T-helper 1 cell treated with Interleukin-12 subunit alpha and Interleukin-12 subunit beta and Interleukin-4 antibody, amounts not matched to agents 30 μg/mL and 1 μg/mL, for 36 hours (primary cell): ENCODE results near the gene ATP6V0A1.
"Not testable (repeated sequence)": the region's sequence is repeated elsewhere in the genome, so short reads cannot be mapped to it uniquely, and the experiment has no call there.

ENCODE experiments used
- H3K27ac Mint-ChIP-seq: one replicate; pipeline ENCODE4 v1.8.0; 2021; ENCODE audit warnings: mild to moderate bottlenecking, mixed read lengths
- H3K27me3 Mint-ChIP-seq: one replicate; pipeline ENCODE4 v1.8.0; 2021; ENCODE audit warnings: low read depth, mixed read lengths
- H3K36me3 Mint-ChIP-seq: one replicate; pipeline ENCODE4 v1.8.0; 2021; ENCODE audit warnings: low read depth, mixed read lengths
- H3K4me1 Mint-ChIP-seq: one replicate; pipeline ENCODE4 v1.8.0; 2021; ENCODE audit warnings: low read depth, mixed read lengths
- H3K4me3 Mint-ChIP-seq: one replicate; pipeline ENCODE4 v1.8.0; 2021; ENCODE audit warnings: mild to moderate bottlenecking, moderate library complexity, mixed read lengths
- H3K9me3 Mint-ChIP-seq: one replicate; pipeline ENCODE4 v1.8.0; 2021; ENCODE audit warnings: mixed read lengths

Gene ATP6V0A1

GRCh38 chr17:42544874-42545283 lies 86.2 kb downstream of the ATP6V0A1 start:
- Mint-ChIP-seq H3K27me3 (no peaks in the 10 kb centered on the region), H3K36me3 (peaks cover 8% of the 10 kb centered on the region), H3K4me3 (no peak overlapping the region), H3K9me3 (no peaks in the 10 kb centered on the region), H3K4me1 (peaks cover 26% of the 10 kb centered on the region), H3K27ac (no peak overlapping the region)

GRCh38 chr17:42545755-42546505 lies 87.3 kb downstream of the ATP6V0A1 start:
- H3K27ac Mint-ChIP-seq, H3K36me3 Mint-ChIP-seq, H3K27me3 Mint-ChIP-seq, H3K4me3 Mint-ChIP-seq, H3K9me3 Mint-ChIP-seq: not testable (repeated sequence)
- peaks cover 21% of the 10 kb centered on the region for H3K4me1 Mint-ChIP-seq

- peaks cover 3% of the 10 kb centered on the region for H3K36me3 Mint-ChIP-seq
- H3K27me3 Mint-ChIP-seq: no peaks in the 10 kb centered on the region
- H3K4me1 Mint-ChIP-seq: peaks cover 12% of the 10 kb centered on the region
- no peak overlapping the region for H3K27ac Mint-ChIP-seq
- no peaks in the 10 kb centered on the region for H3K9me3 Mint-ChIP-seq
- no peak overlapping the region for H3K4me3 Mint-ChIP-seq
Observed at GRCh38 chr17:42547001-42547461, 88.4 kb downstream of the ATP6V0A1 start.

GRCh38 chr17:42547698-42548069 lies 89.0 kb downstream of the ATP6V0A1 start:
- no peaks in the 10 kb centered on the region for H3K9me3 Mint-ChIP-seq
- H3K36me3 Mint-ChIP-seq: peaks cover 3% of the 10 kb centered on the region
- peaks cover 12% of the 10 kb centered on the region for H3K4me1 Mint-ChIP-seq
- H3K4me3 Mint-ChIP-seq: no peak overlapping the region
- no peak overlapping the region for H3K27ac Mint-ChIP-seq
- no peaks in the 10 kb centered on the region for H3K27me3 Mint-ChIP-seq

GRCh38 chr17:42548070-42548837 lies 89.6 kb downstream of the ATP6V0A1 start:
- no peak overlapping the region for H3K27ac Mint-ChIP-seq
- H3K27me3 Mint-ChIP-seq: no peaks in the 10 kb centered on the region
- peaks cover 10% of the 10 kb centered on the region for H3K4me1 Mint-ChIP-seq
- peaks cover 3% of the 10 kb centered on the region for H3K36me3 Mint-ChIP-seq
- no peak overlapping the region for H3K4me3 Mint-ChIP-seq
- H3K9me3 Mint-ChIP-seq: no peaks in the 10 kb centered on the region

GRCh38 chr17:42548993-42549755 lies 90.5 kb downstream of the ATP6V0A1 start:
- peaks cover 10% of the 10 kb centered on the region for H3K4me1 Mint-ChIP-seq
- H3K9me3 Mint-ChIP-seq: no peaks in the 10 kb centered on the region
- peak overlapping the region; percentile 5 for H3K27ac Mint-ChIP-seq
- no peaks in the 10 kb centered on the region for H3K27me3 Mint-ChIP-seq
- H3K36me3 Mint-ChIP-seq: peaks cover 3% of the 10 kb centered on the region
- peak overlapping the region; percentile 35 for H3K4me3 Mint-ChIP-seq

- H3K9me3 Mint-ChIP-seq, H3K27me3 Mint-ChIP-seq, H3K36me3 Mint-ChIP-seq: not testable (repeated sequence)
- Mint-ChIP-seq H3K4me3 (peak within 1 kb of the TSS; percentile 94), H3K4me1 (peaks cover 21% of the 10 kb centered on the region), H3K27ac (peak within 1 kb of the TSS; percentile 92)
Observed at GRCh38 chr17:42552736-42553135, 94.1 kb downstream of the ATP6V0A1 start, which contains the start of gene HSD17B1. Gene HSD17B1 (plus strand): TSS chr17:42552923. CDS start chr17:42552934, 11 bp downstream.

GRCh38 chr17:42553161-42553818 lies 94.6 kb downstream of the ATP6V0A1 start:
- peaks cover 21% of the 10 kb centered on the region for H3K4me1 Mint-ChIP-seq
- H3K9me3 Mint-ChIP-seq: no peaks in the 10 kb centered on the region
- H3K4me3 Mint-ChIP-seq: peak overlapping the region; percentile 94
- no peaks in the 10 kb centered on the region for H3K27me3 Mint-ChIP-seq
- peak overlapping the region; percentile 59 for H3K27ac Mint-ChIP-seq
- H3K36me3 Mint-ChIP-seq: peaks cover 3% of the 10 kb centered on the region

GRCh38 chr17:42553866-42554249 lies 95.2 kb downstream of the ATP6V0A1 start:
- Mint-ChIP-seq H3K4me1 (peaks cover 19% of the 10 kb centered on the region), H3K27me3 (no peaks in the 10 kb centered on the region), H3K9me3 (no peaks in the 10 kb centered on the region), H3K36me3 (peaks cover 3% of the 10 kb centered on the region), H3K27ac (peak overlapping the region; percentile 92), H3K4me3 (peak overlapping the region; percentile 94)

- Mint-ChIP-seq H3K27ac (peak overlapping the region; percentile 92), H3K36me3 (peaks cover 3% of the 10 kb centered on the region), H3K4me1 (peaks cover 14% of the 10 kb centered on the region), H3K27me3 (no peaks in the 10 kb centered on the region), H3K4me3 (peak overlapping the region; percentile 94), H3K9me3 (no peaks in the 10 kb centered on the region)
Observed at GRCh38 chr17:42554250-42555121, 95.8 kb downstream of the ATP6V0A1 start.

- peaks cover 3% of the 10 kb centered on the region for H3K36me3 Mint-ChIP-seq
- H3K4me3 Mint-ChIP-seq: peak overlapping the region; percentile 94
- H3K27me3 Mint-ChIP-seq: no peaks in the 10 kb centered on the region
- H3K4me1 Mint-ChIP-seq: peaks cover 14% of the 10 kb centered on the region
- H3K9me3 Mint-ChIP-seq: no peaks in the 10 kb centered on the region
- peak overlapping the region; percentile 92 for H3K27ac Mint-ChIP-seq
Observed at GRCh38 chr17:42555122-42555622, 96.5 kb downstream of the ATP6V0A1 start.

GRCh38 chr17:42555961-42556617 lies 97.4 kb downstream of the ATP6V0A1 start:
- H3K4me1 Mint-ChIP-seq: peaks cover 13% of the 10 kb centered on the region
- H3K36me3 Mint-ChIP-seq, H3K9me3 Mint-ChIP-seq, H3K27ac Mint-ChIP-seq, H3K27me3 Mint-ChIP-seq: not testable (repeated sequence)
- peak overlapping the region; percentile 44 for H3K4me3 Mint-ChIP-seq

GRCh38 chr17:42559075-42559474 lies 100.4 kb downstream of the ATP6V0A1 start:
- H3K27ac Mint-ChIP-seq: no peak overlapping the region
- no peaks in the 10 kb centered on the region for H3K9me3 Mint-ChIP-seq
- no peak overlapping the region for H3K4me3 Mint-ChIP-seq
- peaks cover 32% of the 10 kb centered on the region for H3K4me1 Mint-ChIP-seq
- no peaks in the 10 kb centered on the region for H3K27me3 Mint-ChIP-seq
- peaks cover 10% of the 10 kb centered on the region for H3K36me3 Mint-ChIP-seq
